NCI-H1417 treated with DMSO at 0.1 percent for 48 hours (cell line): ENCODE data around the gene ELP1.

Experiments
- DNase-seq: peaks from one replicate; lab custom pipeline; 2025; lab: John Stamatoyannopoulos, UW

The ELP1 gene

GRCh38 chr9:108883085-108883484, 50.8 kb downstream of the ELP1 start:
- no peak for DNase-seq

- DNase-seq, result no peak
Measured at GRCh38 chr9:108882052-108882888, 51.7 kb downstream of the ELP1 start.

GRCh38 chr9:108880738-108881316, 53.1 kb downstream of the ELP1 start:
- no peak for DNase-seq

- no peak for DNase-seq
Measured at GRCh38 chr9:108877524-108877923, 56.4 kb downstream of the ELP1 start.

- DNase-seq, result no peak
Measured at GRCh38 chr9:108876425-108876824, 57.5 kb downstream of the ELP1 start.

GRCh38 chr9:108874058-108874788, 59.7 kb downstream of the ELP1 start:
- DNase-seq, result no peak

- DNase-seq, result no peak
Measured at GRCh38 chr9:108869092-108869725, 64.7 kb downstream of the ELP1 start.

- DNase-seq, result no peak
Measured at GRCh38 chr9:108867829-108868228, 66.1 kb downstream of the ELP1 start.

- DNase-seq, result no peak
Measured at GRCh38 chr9:108867116-108867515, 66.8 kb downstream of the ELP1 start.

- DNase-seq, result no peak
Measured at GRCh38 chr9:108866001-108866420, 67.9 kb downstream of the ELP1 start.

GRCh38 chr9:108865037-108865436, 68.9 kb downstream of the ELP1 start:
- DNase-seq, result no peak

GRCh38 chr9:108864446-108864845, 69.5 kb downstream of the ELP1 start:
- DNase-seq, result no peak

- no peak for DNase-seq
Measured at GRCh38 chr9:108863891-108864290, 70.0 kb downstream of the ELP1 start.

GRCh38 chr9:108861997-108862396, 71.9 kb downstream of the ELP1 start, which contains the start of gene ACTL7A:
TSS of gene ACTL7A (plus strand) at chr9:108862266. CDS start at chr9:108862323, 57 bp downstream.
- no peak for DNase-seq

- no peak for DNase-seq
Measured at GRCh38 chr9:108861464-108861863, 72.5 kb downstream of the ELP1 start.

- DNase-seq, result no peak
Measured at GRCh38 chr9:108860764-108861163, 73.2 kb downstream of the ELP1 start.

GRCh38 chr9:108860354-108860753, 73.6 kb downstream of the ELP1 start:
- DNase-seq, result no peak

GRCh38 chr9:108859459-108860114, 74.3 kb downstream of the ELP1 start:
- DNase-seq, result no peak

- DNase-seq, result no peak
Measured at GRCh38 chr9:108857572-108857971, 76.4 kb downstream of the ELP1 start.

GRCh38 chr9:108855888-108856287, 78.0 kb downstream of the ELP1 start, which contains the start of gene ACTL7B:
TSS of gene ACTL7B (minus strand) at chr9:108855986. CDS start at chr9:108855930, 56 bp downstream.
- no peak for DNase-seq

- DNase-seq, result no peak
Measured at GRCh38 chr9:108855529-108855886, 78.4 kb downstream of the ELP1 start.
